Measurements from ENCODE around the gene RNF113B.

RNF113B gene

GRCh38 chr13:98134901-98135300 is 42.2 kb downstream of the RNF113B start:
- DNase-seq: no peak

- no peak for DNase-seq
These were observed 43.1 kb downstream of the RNF113B start for GRCh38 chr13:98133946-98134345.

GRCh38 chr13:98129059-98129746 is 47.9 kb downstream of the RNF113B start:
- DNase-seq: no peak

All from NCI-H1048 (cell line).